NCI-H1930 (cell line): ENCODE measurements around the gene BPIFA2.
"Not testable (repeated sequence)": the region's sequence is repeated elsewhere in the genome, so short reads cannot be mapped to it uniquely, and the experiment has no call there.

ENCODE experiments used
- DNase-seq, 2 experiments: peaks; one replicate each; lab custom pipeline; 2025; lab: John Stamatoyannopoulos, UW

BPIFA2 gene

DNA sequence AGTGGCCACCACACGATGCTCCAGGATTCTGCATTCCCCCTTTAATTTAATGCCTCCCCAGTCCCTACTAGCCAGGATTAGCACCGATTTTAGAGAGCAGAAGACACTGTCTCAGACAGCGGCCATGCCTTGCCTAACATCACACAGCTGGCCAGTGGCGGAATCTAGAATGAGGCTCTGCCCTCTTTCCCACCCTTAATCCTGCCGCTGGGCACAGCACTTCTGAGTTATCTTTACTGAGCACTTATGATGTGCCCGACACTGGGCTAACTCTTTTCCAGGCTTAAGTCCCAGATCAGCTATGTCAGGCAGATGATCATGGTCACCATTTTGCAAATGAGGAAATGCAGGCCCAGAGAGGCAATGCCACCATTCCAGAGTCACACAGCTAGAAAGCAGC is 5.6 kb upstream of the BPIFA2 start:
- DNase-seq = no peak

- DNase-seq = no peak
Observed at GRCh38 chr20:33162753-33163152, 5.2 kb upstream of the BPIFA2 start.

- no peak for DNase-seq
Observed at GRCh38 chr20:33163856-33164762, 3.9 kb upstream of the BPIFA2 start.

DNA sequence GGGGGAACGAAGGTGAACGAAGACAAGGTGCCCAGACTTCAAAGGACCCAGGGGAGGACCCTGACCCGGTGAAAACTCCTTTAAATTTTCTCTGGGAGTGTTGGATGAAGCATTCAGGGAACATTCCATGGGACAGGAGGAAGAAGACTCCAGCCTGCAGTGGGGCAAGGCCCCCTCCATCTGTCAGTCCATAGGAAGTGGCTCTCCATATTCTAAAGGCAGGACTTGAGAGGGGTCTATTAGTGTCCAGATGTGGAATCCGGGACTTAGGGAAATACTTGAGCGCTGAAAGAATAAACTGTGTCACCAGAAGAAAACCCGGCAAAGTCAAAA is 3.2 kb upstream of the BPIFA2 start:
- DNase-seq = no peak

GRCh38 chr20:33165416-33166055 is 2.4 kb upstream of the BPIFA2 start:
- DNase-seq = no peak

GRCh38 chr20:33166533-33167113 is 1.3 kb upstream of the BPIFA2 start:
- DNase-seq = no peak

- DNase-seq = no peak
Observed at GRCh38 chr20:33169176-33169794, 1.3 kb downstream of the BPIFA2 start.

GRCh38 chr20:33172781-33173180 is 4.8 kb downstream of the BPIFA2 start:
- no peak for DNase-seq

GRCh38 chr20:33175123-33175522 is 7.2 kb downstream of the BPIFA2 start:
- no peak for DNase-seq

DNA sequence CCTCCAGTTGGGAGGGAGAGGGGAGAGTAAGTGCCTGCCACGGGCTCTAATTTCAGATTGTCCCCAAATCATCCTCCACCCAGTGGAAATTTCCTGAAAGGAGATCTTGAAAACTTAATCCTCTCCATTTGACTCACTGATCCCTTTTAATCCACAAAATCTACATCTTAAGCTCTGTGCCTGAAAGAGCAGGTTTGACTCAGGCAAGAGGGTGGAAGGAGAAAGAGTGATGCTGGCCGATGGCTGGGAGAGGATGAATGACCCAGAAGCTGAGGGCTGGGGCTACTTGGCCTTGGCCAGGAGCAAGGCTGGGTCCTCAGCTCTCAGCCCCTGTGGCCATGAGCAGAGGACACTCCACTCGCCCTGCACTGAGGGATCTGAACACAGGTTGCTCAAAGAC is 8.1 kb downstream of the BPIFA2 start:
- no peak for DNase-seq

GRCh38 chr20:33177866-33178265 is 9.9 kb downstream of the BPIFA2 start:
- no peak for DNase-seq

- DNase-seq = no peak
Observed at GRCh38 chr20:33178726-33179125, 10.8 kb downstream of the BPIFA2 start.

DNA sequence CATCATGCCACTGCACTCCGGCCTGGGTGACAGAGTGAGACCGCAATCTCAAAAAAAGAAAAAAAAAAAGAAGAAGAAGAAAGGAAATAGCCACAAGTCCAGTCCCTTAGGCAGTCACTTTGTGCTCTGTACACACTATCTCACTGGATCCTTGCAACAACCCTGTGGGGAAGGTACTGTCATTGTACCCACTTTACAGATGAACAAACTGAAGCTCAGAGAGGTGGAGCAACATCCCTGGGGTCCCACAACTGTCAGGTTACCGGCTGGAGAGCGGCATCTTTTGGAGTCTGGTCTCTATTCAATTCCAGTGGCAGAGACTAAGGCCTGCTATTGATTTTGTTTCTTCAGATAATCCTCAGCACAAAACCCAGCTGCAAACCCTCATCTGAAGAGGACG is 12.2 kb downstream of the BPIFA2 start:
- DNase-seq = no peak

GRCh38 chr20:33181482-33182093 is 13.6 kb downstream of the BPIFA2 start:
- DNase-seq = no peak

GRCh38 chr20:33183312-33183711 is 15.4 kb downstream of the BPIFA2 start:
- DNase-seq = no peak

DNA sequence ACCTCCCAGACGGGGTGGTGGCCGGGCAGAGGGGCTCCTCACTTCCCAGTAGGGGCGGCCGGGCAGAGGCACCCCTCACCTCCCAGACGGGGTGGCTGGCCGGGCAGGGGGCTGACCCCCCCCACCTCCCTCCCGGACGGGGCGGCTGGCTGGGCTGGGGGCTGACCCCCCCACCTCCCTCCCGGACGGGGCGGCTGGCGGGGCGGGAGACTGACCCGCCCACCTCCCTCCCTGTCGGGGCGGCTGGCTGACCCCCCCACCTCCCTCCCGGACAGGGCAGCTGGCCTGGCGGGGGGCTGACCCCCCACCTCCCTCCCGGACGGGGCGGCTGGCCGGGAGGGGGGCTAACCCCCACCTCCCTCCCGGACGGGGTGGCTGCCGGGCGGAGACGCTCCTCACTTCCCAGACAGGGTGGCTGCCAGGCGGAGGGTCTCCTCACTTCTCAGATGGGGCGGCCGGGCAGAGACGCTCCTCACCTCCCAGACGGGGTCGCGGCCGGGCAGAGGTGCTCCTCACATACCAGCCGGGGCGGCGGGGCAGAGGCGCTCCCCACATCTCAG is 17.2 kb downstream of the BPIFA2 start:
- not testable (repeated sequence) for DNase-seq

- DNase-seq = no peak
Observed at GRCh38 chr20:33187491-33187890, 19.5 kb downstream of the BPIFA2 start.

DNA sequence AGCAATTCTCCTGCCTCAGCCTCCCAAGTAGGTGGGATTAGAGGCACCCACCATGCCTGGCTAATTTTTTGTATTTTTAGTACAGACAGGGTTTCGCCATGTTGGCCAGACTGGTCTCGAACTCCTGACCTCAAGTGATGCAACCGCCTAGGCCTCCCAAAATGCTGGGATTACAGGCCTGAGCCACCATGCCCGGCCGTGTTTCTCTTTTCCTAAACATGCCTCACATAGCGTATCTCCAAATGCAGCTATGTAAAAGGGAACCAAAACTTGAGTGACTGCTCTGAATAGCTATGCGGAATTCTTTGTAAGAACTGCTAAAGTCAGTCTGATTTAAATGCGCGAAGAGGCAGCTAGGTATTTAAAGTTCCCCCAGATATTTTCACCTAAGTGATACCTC is 20.5 kb downstream of the BPIFA2 start:
- DNase-seq = no peak

GRCh38 chr20:33191484-33191883 is 23.5 kb downstream of the BPIFA2 start:
- no peak for DNase-seq

DNA sequence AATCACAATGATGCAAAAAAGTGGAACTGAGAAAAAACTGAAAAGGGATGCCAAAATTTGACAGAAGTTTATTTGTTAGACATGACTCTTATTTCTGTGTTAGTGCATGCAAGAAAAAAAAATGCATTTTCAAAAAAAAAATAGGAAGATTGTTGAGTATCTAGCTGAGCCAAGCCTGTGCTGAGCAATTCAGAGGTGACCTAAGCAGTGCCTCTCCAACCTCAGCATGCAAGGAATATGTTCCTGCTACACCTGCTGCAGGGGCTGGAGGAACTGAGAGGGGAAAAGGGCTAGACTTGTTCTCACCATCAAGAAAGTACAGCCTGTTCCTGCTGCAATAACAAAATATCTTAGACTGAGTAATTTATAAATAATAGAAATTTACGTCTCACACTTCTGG is 24.0 kb downstream of the BPIFA2 start:
- DNase-seq = no peak

DNA sequence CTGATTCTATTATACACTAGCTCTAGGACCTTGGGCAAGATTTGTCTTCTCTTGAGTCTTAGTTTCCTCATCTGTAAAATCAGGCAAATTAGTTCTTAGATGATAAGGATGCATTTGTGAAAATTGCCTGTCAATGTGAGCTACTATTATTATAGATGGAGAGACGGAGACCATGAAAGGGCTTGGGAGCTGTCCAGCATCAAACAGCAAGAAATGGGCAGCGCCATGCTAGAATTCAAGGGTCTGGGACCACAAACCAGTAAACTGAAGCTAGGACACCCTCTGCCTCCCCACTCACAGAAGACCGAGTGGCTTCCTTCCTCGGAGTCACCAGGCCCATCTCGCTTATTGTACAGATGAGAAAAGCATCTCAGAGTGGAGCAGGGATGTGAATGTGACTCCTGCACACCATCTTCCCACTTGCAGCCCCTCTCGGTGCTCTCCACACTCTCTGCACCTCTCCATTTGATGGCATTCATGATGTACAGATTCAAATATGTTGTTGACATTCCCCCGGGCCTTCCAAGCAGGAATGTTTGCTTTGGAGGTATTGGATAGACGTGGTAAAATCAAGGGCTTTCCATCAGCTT is 25.0 kb downstream of the BPIFA2 start:
- no peak for DNase-seq

- DNase-seq = no peak
Observed at GRCh38 chr20:33199026-33199425, 31.1 kb downstream of the BPIFA2 start.
